PC-9 (cell line): ENCODE data around the gene CEP70.

Source experiments
- EZH2 ChIP-seq: fragments of 200-600 bp; sonication (generic); IDR thresholded peaks from 2 replicates; pipeline ENCODE4 v1.8.0; 2017; ENCODE audit warnings: antibody characterized with exemption, low read depth
- TF ChIP-seq, protein P1 (sequence below): fragments of 200-600 bp; sonication (generic); conservative IDR thresholded peaks from 2 replicates; pipeline ENCODE4 v1.6.1; 2017; ENCODE audit warnings: mixed run types, antibody characterized with exemption, mild to moderate bottlenecking, moderate library complexity

- TF ChIP-seq, protein P1, sequence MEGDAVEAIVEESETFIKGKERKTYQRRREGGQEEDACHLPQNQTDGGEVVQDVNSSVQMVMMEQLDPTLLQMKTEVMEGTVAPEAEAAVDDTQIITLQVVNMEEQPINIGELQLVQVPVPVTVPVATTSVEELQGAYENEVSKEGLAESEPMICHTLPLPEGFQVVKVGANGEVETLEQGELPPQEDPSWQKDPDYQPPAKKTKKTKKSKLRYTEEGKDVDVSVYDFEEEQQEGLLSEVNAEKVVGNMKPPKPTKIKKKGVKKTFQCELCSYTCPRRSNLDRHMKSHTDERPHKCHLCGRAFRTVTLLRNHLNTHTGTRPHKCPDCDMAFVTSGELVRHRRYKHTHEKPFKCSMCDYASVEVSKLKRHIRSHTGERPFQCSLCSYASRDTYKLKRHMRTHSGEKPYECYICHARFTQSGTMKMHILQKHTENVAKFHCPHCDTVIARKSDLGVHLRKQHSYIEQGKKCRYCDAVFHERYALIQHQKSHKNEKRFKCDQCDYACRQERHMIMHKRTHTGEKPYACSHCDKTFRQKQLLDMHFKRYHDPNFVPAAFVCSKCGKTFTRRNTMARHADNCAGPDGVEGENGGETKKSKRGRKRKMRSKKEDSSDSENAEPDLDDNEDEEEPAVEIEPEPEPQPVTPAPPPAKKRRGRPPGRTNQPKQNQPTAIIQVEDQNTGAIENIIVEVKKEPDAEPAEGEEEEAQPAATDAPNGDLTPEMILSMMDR: no peak
- TF ChIP-seq EZH2: no peak
Observed at GRCh38 chr3:138638641-138639040, 44.6 kb upstream of the CEP70 start.
